Left ventricle myocardium inferior (tissue), 1 donor: ENCODE data around the gene ASCC1. TPM values are rescaled to one million over a fixed set of nuclear protein-coding genes. Genes with fewer than 3 reads are reported as not detected.

Experiments
- DNase-seq: peaks from one replicate; pipeline ENCODE4 v3.0.0-alpha.2; 2020
- H3K27ac ChIP-seq: fragments of 200-600 bp; replicated peaks from 2 replicates; pipeline ENCODE4 v1.8.0; 2021
- H3K27me3 ChIP-seq: fragments of 200-600 bp; 2 replicates; pipeline ENCODE4 v1.8.0; 2021; ENCODE audit warnings: low read depth
- H3K36me3 ChIP-seq: fragments of 200-600 bp; 2 replicates; pipeline ENCODE4 v1.8.0; 2021
- H3K4me1 ChIP-seq: fragments of 200-600 bp; 2 replicates; pipeline ENCODE4 v1.8.0; 2021
- H3K4me3 ChIP-seq: fragments of 200-600 bp; 2 replicates; pipeline ENCODE4 v1.8.0; 2021; ENCODE audit warnings: mild to moderate bottlenecking, moderate library complexity
- H3K9me3 ChIP-seq: fragments of 200-600 bp; replicated peaks from 2 replicates; pipeline ENCODE4 v1.8.0; 2021
- intact Hi-C: fragments of 100-400 bp; cut with micrococcal nuclease; formaldehyde crosslinking; loops from one replicate; pipeline ENCODE4 v1.11.0; 2022
- total RNA-seq: library from RNA; stranded (reverse); fragmentation: NEBNext Ultra II Directional; extraction: Animal tissue kit (Norgen Biotek cat#: 25700); gene quantifications from one replicate; pipeline ENCODE4 v1.2.1, GENCODE V29; 2021
- TF ChIP-seq, protein P1 (sequence below): fragments of 200-600 bp; IDR thresholded peaks from 2 replicates; pipeline ENCODE4 v1.8.0; 2021; ENCODE audit warnings: antibody characterized with exemption, mild to moderate bottlenecking, borderline replicate concordance
- donor health status: DM: no; HTN: yes; CAD: no; lungs with severe emphysema.

The ASCC1 gene
- total RNA-seq, 1 donor from 2014 or later: 37.0 TPM

GRCh38 chr10:72257051-72257892 is 41.2 kb upstream of the ASCC1 start:
- Histone ChIP-seq H3K27ac (peak overlapping the region; percentile 97), H3K4me3 (no peak overlapping the region), H3K9me3 (no peaks in the 10 kb centered on the region), H3K4me1 (peaks cover 100% of the 10 kb centered on the region), H3K27me3 (no peaks in the 10 kb centered on the region), H3K36me3 (no peaks in the 10 kb centered on the region)
- intact Hi-C loops: no loop called here
- TF ChIP-seq, protein P1, sequence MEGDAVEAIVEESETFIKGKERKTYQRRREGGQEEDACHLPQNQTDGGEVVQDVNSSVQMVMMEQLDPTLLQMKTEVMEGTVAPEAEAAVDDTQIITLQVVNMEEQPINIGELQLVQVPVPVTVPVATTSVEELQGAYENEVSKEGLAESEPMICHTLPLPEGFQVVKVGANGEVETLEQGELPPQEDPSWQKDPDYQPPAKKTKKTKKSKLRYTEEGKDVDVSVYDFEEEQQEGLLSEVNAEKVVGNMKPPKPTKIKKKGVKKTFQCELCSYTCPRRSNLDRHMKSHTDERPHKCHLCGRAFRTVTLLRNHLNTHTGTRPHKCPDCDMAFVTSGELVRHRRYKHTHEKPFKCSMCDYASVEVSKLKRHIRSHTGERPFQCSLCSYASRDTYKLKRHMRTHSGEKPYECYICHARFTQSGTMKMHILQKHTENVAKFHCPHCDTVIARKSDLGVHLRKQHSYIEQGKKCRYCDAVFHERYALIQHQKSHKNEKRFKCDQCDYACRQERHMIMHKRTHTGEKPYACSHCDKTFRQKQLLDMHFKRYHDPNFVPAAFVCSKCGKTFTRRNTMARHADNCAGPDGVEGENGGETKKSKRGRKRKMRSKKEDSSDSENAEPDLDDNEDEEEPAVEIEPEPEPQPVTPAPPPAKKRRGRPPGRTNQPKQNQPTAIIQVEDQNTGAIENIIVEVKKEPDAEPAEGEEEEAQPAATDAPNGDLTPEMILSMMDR: no peak
- peak; percentile 47 for DNase-seq

- Histone ChIP-seq H3K9me3 (no peaks in the 10 kb centered on the region), H3K36me3 (no peaks in the 10 kb centered on the region), H3K4me1 (peaks cover 100% of the 10 kb centered on the region), H3K4me3 (no peak overlapping the region), H3K27ac (peak overlapping the region; percentile 97), H3K27me3 (no peaks in the 10 kb centered on the region)
- TF ChIP-seq, protein P1: no peak
- intact Hi-C loops: no loop called here
- no peak for DNase-seq
These were observed 40.1 kb upstream of the ASCC1 start for GRCh38 chr10:72255977-72256729.

DNA sequence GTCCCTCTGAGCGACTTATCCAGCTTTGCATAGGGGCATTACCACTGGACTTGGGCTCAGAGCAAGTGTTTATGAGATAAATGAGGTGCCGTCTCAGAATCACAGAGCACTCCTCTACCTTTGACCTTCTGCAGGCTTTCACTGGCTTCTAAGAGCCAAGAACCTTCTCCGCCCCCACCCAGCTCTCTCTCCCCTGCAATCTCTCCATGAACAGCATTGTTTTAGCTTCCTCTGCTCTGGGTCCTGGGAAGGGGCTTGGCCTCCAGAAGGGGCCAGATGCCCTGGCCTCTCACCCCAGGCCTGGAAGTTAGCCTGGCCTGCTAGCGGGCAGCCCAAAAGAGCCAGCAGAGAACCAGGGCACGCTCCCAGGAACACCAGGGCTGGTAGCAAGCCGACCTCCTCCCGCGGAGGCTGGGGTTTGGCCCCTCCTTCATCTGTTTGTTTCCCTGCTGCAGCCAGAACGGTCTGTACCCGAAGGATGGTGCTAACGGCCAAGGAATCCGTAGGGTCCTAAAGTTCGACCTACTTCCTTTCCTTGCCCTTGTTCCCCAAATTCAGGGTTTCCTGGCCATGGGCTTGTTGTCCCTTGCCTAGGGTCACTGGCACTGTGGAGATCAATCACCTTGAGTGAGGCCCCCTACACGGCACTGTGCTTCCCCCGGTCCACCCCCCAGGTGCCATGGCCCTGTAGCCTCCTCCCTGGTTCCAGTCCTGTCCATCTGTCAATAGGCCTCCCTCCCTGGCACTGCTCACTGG is 38.9 kb upstream of the ASCC1 start:
- DNase-seq: peak; percentile 94
- no peaks in the 10 kb centered on the region for H3K27me3 ChIP-seq
- no peaks in the 10 kb centered on the region for H3K36me3 ChIP-seq
- TF ChIP-seq, protein P1: no peak
- H3K27ac ChIP-seq: peak overlapping the region; percentile 97
- H3K4me3 ChIP-seq: peak overlapping the region; percentile 3
- intact Hi-C loops: no loop called here
- no peaks in the 10 kb centered on the region for H3K9me3 ChIP-seq
- peaks cover 100% of the 10 kb centered on the region for H3K4me1 ChIP-seq

- DNase-seq: no peak
- TF ChIP-seq, protein P1: no peak
- Histone ChIP-seq H3K4me3 (no peak overlapping the region), H3K36me3 (no peaks in the 10 kb centered on the region), H3K9me3 (no peaks in the 10 kb centered on the region), H3K4me1 (peaks cover 99% of the 10 kb centered on the region), H3K27ac (peak overlapping the region; percentile 97), H3K27me3 (no peaks in the 10 kb centered on the region)
- intact Hi-C loops: no loop called here
These were observed 37.5 kb upstream of the ASCC1 start for GRCh38 chr10:72253578-72253977.

GRCh38 chr10:72252972-72253371 is 36.9 kb upstream of the ASCC1 start:
- intact Hi-C loops: no loop called here
- Histone ChIP-seq H3K36me3 (no peaks in the 10 kb centered on the region), H3K27ac (peak overlapping the region; percentile 97), H3K9me3 (no peaks in the 10 kb centered on the region), H3K4me3 (no peak overlapping the region), H3K4me1 (peaks cover 99% of the 10 kb centered on the region), H3K27me3 (no peaks in the 10 kb centered on the region)
- DNase-seq: peak; percentile 4
- TF ChIP-seq, protein P1: no peak
